Measurements from ENCODE around the gene CD74. TPM values are rescaled to one million over a fixed set of nuclear protein-coding genes. Genes with fewer than 3 reads are reported as not detected.
A peak's percentile ranks its signal among the peaks of the same experiment; 100 is the strongest.

CD74 gene
- total and polyA plus RNA-seq, 10 of the 15 experiments (the other 5 are each of a cell fraction or from before 2014, with no cell fraction given): 1,387 to 11,063 (median 3,922) TPM

DNA sequence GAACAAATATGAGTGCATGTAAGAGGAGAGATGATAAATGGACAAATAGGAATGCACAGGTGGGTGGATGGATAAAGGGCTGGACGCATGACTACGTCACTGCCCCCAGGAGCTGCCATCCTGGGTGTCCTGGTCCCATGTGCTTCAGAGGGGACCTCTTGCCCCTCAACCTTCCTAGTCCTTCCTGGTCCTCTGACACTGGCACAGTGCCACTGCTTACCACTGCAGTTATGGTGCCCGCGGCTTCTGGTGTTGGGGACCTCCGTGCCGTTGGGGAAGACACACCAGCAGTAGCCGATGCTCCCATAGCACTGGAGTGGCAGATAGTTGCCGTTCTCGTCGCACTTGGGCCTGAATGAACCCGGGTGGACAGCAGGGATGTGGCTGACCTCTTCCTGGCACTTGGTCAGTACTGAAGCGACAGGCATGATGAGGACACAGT is 9.8 kb downstream of the CD74 start (continued):
- TF ChIP-seq MEF2A (IDR thresholded peaks at IDR 0.05; ENCODE audit: insufficient read depth, low read depth, low read length) (no peak), NFYA (IDR thresholded peaks at IDR 0.05; ENCODE audit: borderline replicate concordance, low read depth, low read length) (no peak), ZNF622 (IDR thresholded peaks at IDR 0.05) (no peak), JUNB (IDR thresholded peaks at IDR 0.05) (no peak), ASH2L (IDR thresholded peaks at IDR 0.05; ENCODE audit: borderline replicate concordance, low read depth) (no peak), BHLHE40 (IDR thresholded peaks at IDR 0.05; ENCODE audit: borderline replicate concordance in 1 of 2, low read depth in 2 of 2, low read length in 1 of 2) (no peak), POLR2AphosphoS5 (IDR thresholded peaks at IDR 0.05; ENCODE audit: low read length) (peak; percentile 86), TCF3 (IDR thresholded peaks at IDR 0.05; ENCODE audit: borderline replicate concordance, insufficient read depth, low read depth, low read length) (no peak), MYC (IDR thresholded peaks at IDR 0.05; ENCODE audit: insufficient read depth, insufficient read length, insufficient replicate concordance, low read length, severe bottlenecking) (no peak), TCF12 (IDR thresholded peaks at IDR 0.05; ENCODE audit: low read depth, low read length) (no peak), GABPA (IDR thresholded peaks at IDR 0.05; ENCODE audit: low read depth) (no peak), POU2F2 (IDR thresholded peaks at IDR 0.05; ENCODE audit: borderline replicate concordance, low read depth, low read length) (peak; percentile 24; the same call in 1 of the 3 replicates), POLR2A (IDR thresholded peaks at IDR 0.05; ENCODE audit: low read depth, low read length) (peak; percentile 70), ZBED1 (IDR thresholded peaks at IDR 0.05; ENCODE audit: borderline replicate concordance) (peak; percentile 12; the same call in 1 of the 2 replicates), NR2C1 (IDR thresholded peaks at IDR 0.05) (no peak)
- TF ChIP-seq, protein P1, sequence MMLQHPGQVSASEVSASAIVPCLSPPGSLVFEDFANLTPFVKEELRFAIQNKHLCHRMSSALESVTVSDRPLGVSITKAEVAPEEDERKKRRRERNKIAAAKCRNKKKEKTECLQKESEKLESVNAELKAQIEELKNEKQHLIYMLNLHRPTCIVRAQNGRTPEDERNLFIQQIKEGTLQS (IDR thresholded peaks at IDR 0.05; ENCODE audit: borderline replicate concordance, extremely low read depth, low read depth, low read length): no peak
- TF ChIP-seq, protein P2, sequence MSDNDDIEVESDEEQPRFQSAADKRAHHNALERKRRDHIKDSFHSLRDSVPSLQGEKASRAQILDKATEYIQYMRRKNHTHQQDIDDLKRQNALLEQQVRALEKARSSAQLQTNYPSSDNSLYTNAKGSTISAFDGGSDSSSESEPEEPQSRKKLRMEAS (IDR thresholded peaks at IDR 0.05; ENCODE audit: low read depth, low read length): no peak
- TF ChIP-seq, protein P3, sequence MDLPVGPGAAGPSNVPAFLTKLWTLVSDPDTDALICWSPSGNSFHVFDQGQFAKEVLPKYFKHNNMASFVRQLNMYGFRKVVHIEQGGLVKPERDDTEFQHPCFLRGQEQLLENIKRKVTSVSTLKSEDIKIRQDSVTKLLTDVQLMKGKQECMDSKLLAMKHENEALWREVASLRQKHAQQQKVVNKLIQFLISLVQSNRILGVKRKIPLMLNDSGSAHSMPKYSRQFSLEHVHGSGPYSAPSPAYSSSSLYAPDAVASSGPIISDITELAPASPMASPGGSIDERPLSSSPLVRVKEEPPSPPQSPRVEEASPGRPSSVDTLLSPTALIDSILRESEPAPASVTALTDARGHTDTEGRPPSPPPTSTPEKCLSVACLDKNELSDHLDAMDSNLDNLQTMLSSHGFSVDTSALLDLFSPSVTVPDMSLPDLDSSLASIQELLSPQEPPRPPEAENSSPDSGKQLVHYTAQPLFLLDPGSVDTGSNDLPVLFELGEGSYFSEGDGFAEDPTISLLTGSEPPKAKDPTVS (IDR thresholded peaks at IDR 0.05; ENCODE audit: low read depth, low read length): no peak
- TF ChIP-seq, protein P4, sequence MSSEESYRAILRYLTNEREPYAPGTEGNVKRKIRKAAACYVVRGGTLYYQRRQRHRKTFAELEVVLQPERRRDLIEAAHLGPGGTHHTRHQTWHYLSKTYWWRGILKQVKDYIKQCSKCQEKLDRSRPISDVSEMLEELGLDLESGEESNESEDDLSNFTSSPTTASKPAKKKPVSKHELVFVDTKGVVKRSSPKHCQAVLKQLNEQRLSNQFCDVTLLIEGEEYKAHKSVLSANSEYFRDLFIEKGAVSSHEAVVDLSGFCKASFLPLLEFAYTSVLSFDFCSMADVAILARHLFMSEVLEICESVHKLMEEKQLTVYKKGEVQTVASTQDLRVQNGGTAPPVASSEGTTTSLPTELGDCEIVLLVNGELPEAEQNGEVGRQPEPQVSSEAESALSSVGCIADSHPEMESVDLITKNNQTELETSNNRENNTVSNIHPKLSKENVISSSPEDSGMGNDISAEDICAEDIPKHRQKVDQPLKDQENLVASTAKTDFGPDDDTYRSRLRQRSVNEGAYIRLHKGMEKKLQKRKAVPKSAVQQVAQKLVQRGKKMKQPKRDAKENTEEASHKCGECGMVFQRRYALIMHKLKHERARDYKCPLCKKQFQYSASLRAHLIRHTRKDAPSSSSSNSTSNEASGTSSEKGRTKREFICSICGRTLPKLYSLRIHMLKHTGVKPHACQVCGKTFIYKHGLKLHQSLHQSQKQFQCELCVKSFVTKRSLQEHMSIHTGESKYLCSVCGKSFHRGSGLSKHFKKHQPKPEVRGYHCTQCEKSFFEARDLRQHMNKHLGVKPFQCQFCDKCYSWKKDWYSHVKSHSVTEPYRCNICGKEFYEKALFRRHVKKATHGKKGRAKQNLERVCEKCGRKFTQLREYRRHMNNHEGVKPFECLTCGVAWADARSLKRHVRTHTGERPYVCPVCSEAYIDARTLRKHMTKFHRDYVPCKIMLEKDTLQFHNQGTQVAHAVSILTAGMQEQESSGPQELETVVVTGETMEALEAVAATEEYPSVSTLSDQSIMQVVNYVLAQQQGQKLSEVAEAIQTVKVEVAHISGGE (CRISPR knock-in tag; IDR thresholded peaks at IDR 0.05): no peak
- TF ChIP-seq, protein P5, sequence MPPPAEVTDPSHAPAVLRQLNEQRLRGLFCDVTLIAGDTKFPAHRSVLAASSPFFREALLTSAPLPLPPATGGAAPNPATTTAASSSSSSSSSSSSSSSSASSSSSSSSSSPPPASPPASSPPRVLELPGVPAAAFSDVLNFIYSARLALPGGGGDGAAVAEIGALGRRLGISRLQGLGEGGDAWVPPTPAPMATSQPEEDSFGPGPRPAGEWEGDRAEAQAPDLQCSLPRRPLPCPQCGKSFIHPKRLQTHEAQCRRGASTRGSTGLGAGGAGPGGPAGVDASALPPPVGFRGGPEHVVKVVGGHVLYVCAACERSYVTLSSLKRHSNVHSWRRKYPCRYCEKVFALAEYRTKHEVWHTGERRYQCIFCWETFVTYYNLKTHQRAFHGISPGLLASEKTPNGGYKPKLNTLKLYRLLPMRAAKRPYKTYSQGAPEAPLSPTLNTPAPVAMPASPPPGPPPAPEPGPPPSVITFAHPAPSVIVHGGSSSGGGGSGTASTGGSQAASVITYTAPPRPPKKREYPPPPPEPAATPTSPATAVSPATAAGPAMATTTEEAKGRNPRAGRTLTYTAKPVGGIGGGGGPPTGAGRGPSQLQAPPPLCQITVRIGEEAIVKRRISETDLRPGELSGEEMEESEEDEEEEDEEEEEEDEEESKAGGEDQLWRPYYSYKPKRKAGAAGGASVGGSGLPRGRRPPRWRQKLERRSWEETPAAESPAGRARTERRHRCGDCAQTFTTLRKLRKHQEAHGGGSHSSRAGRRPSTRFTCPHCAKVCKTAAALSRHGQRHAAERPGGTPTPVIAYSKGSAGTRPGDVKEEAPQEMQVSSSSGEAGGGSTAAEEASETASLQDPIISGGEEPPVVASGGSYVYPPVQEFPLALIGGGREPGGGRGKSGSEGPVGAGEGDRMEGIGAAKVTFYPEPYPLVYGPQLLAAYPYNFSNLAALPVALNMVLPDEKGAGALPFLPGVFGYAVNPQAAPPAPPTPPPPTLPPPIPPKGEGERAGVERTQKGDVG (CRISPR knock-in tag; IDR thresholded peaks at IDR 0.05): no peak

All from GM12878 (cell line).